Measurements from ENCODE around the gene NMRK2. TPM values are rescaled to one million over a fixed set of nuclear protein-coding genes. Genes with fewer than 3 reads are reported as not detected.

Gene NMRK2
- total RNA-seq, 1 experiment from 2014 or later = not detected

DNA sequence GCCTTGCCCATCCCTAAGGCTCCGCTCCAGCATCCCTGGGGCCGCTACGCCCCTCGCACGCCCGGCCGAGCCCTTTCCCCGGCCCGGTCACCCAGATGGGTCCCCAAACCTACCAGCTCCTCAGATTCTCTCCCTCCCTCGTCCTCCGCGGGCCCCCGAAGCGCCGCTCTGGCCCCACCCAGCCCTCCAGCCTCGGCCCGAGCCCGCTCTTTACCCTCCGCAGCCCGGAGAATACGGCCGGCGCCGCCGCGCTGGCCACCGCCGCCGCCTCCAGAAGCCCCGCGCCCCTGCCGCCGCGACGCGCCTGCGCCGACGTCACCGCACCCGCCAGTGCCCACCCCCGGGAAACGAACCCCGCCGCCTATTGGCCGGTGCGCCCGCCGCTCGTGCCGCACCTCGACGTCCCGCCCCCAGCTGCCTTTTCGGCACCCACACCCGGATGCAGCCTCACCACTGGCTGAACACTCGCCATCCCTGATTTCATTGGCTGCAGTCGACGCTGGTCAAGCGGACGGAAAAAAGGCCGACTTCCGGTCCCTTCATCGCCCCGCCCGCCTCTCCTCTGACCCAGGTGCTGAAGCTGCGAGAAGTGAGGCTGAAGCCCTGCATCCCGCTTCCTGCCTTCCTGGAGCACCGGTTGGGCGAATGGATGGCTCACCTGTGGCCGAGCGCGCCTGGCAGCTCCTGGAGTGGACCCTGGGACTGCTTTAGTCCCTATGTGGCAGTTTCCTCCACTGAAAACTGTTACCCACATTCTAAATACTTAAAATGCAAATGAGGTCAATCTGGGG is 38.1 kb downstream of the NMRK2 start, which contains the start of gene DAPK3:
TSS of gene DAPK3 (minus strand) at position 292 of the 791 bp plus-strand sequence. CDS start 1,364 bp downstream, outside the sequence.
- peak within 1 kb of the TSS; percentile 96 for H3K9ac ChIP-seq (ENCODE audit: low read length)
- H3K27me3 ChIP-seq (ENCODE audit: low read length) = no peaks in the 10 kb centered on the region
- peaks cover 24% of the 10 kb centered on the region for H3K79me2 ChIP-seq (ENCODE audit: low read length)
- peaks cover 10% of the 10 kb centered on the region; the same call in 1 of the 2 replicates for H3K36me3 ChIP-seq (ENCODE audit: insufficient read depth, low read length)
- peak within 1 kb of the TSS; percentile 65 for H3K27ac ChIP-seq (ENCODE audit: low read length)
- H2AFZ ChIP-seq (ENCODE audit: low read length) = no peak within 1 kb of the TSS
- H4K20me1 ChIP-seq (ENCODE audit: insufficient read depth, low read depth, low read length) = peaks cover 16% of the 10 kb centered on the region; the same call in 1 of the 2 replicates
- H3K9me3 ChIP-seq (ENCODE audit: low read length) = no peaks in the 10 kb centered on the region
- peak; percentile 99 for DNase-seq
- peak within 1 kb of the TSS; percentile 92 for H3K4me2 ChIP-seq (ENCODE audit: low read depth, low read length, poor library complexity, severe bottlenecking)
- H3K4me1 ChIP-seq (ENCODE audit: low read length) = peaks cover 15% of the 10 kb centered on the region
- H3K9me2 ChIP-seq (replicated peaks; ENCODE audit: insufficient read depth, low read length) = no peaks in the 10 kb centered on the region
- H3K4me3 ChIP-seq (ENCODE audit: low read length) = peak within 1 kb of the TSS; percentile 94

- peaks cover 6% of the 10 kb centered on the region for H3K79me2 ChIP-seq (ENCODE audit: low read length)
- DNase-seq = no peak
Measured at GRCh38 chr19:3975144-3975543, 42.3 kb downstream of the NMRK2 start.

GRCh38 chr19:3975637-3976087 is 42.8 kb downstream of the NMRK2 start:
- H3K36me3 ChIP-seq (ENCODE audit: insufficient read depth, low read length) = peaks cover 39% of the 10 kb centered on the region
- no peaks in the 10 kb centered on the region for H3K9me3 ChIP-seq (ENCODE audit: low read length)
- no peaks in the 10 kb centered on the region for H3K27me3 ChIP-seq (ENCODE audit: low read length)
- H3K4me2 ChIP-seq (ENCODE audit: low read depth, low read length, poor library complexity, severe bottlenecking) = no peak overlapping the region
- DNase-seq = no peak
- peaks cover 39% of the 10 kb centered on the region for H4K20me1 ChIP-seq (ENCODE audit: insufficient read depth, low read depth, low read length)
- H3K4me1 ChIP-seq (ENCODE audit: low read length) = peaks cover 5% of the 10 kb centered on the region
- H3K9me2 ChIP-seq (replicated peaks; ENCODE audit: insufficient read depth, low read length) = no peaks in the 10 kb centered on the region
- H3K27ac ChIP-seq (ENCODE audit: low read length) = no peak overlapping the region
- no peak overlapping the region for H2AFZ ChIP-seq (ENCODE audit: low read length)
- H3K79me2 ChIP-seq (ENCODE audit: low read length) = peaks cover under 1% of the 10 kb centered on the region
- no peak overlapping the region for H3K4me3 ChIP-seq (ENCODE audit: low read length)
- no peak overlapping the region for H3K9ac ChIP-seq (ENCODE audit: low read length)

More at GRCh38 chr19:3975144-3975543, 42.3 kb downstream of the NMRK2 start:
- Histone ChIP-seq H3K27me3 (ENCODE audit: low read length) (no peaks in the 10 kb centered on the region), H2AFZ (ENCODE audit: low read length) (no peak overlapping the region), H3K4me3 (ENCODE audit: low read length) (no peak overlapping the region), H3K36me3 (ENCODE audit: insufficient read depth, low read length) (peaks cover 34% of the 10 kb centered on the region), H3K4me2 (ENCODE audit: low read depth, low read length, poor library complexity, severe bottlenecking) (no peak overlapping the region), H3K9me3 (ENCODE audit: low read length) (no peaks in the 10 kb centered on the region), H3K9ac (ENCODE audit: low read length) (no peak overlapping the region), H3K9me2 (replicated peaks; ENCODE audit: insufficient read depth, low read length) (no peaks in the 10 kb centered on the region), H4K20me1 (ENCODE audit: insufficient read depth, low read depth, low read length) (peaks cover 35% of the 10 kb centered on the region), H3K27ac (ENCODE audit: low read length) (no peak overlapping the region), H3K4me1 (ENCODE audit: low read length) (peaks cover 6% of the 10 kb centered on the region)

- Histone ChIP-seq H3K27me3 (ENCODE audit: low read length) (no peaks in the 10 kb centered on the region), H2AFZ (ENCODE audit: low read length) (no peak overlapping the region), H3K4me1 (ENCODE audit: low read length) (no peaks in the 10 kb centered on the region), H3K36me3 (ENCODE audit: insufficient read depth, low read length) (peaks cover 49% of the 10 kb centered on the region), H3K27ac (ENCODE audit: low read length) (no peak overlapping the region), H3K9me3 (ENCODE audit: low read length) (no peaks in the 10 kb centered on the region), H3K9me2 (replicated peaks; ENCODE audit: insufficient read depth, low read length) (no peaks in the 10 kb centered on the region), H3K79me2 (ENCODE audit: low read length) (peaks cover 6% of the 10 kb centered on the region; the same call in 1 of the 2 replicates), H3K9ac (ENCODE audit: low read length) (no peak overlapping the region), H4K20me1 (ENCODE audit: insufficient read depth, low read depth, low read length) (peaks cover 49% of the 10 kb centered on the region), H3K4me3 (ENCODE audit: low read length) (no peak overlapping the region), H3K4me2 (ENCODE audit: low read depth, low read length, poor library complexity, severe bottlenecking) (no peak overlapping the region)
- no peak for DNase-seq
Measured at GRCh38 chr19:3976495-3977241, 43.8 kb downstream of the NMRK2 start.

DNA sequence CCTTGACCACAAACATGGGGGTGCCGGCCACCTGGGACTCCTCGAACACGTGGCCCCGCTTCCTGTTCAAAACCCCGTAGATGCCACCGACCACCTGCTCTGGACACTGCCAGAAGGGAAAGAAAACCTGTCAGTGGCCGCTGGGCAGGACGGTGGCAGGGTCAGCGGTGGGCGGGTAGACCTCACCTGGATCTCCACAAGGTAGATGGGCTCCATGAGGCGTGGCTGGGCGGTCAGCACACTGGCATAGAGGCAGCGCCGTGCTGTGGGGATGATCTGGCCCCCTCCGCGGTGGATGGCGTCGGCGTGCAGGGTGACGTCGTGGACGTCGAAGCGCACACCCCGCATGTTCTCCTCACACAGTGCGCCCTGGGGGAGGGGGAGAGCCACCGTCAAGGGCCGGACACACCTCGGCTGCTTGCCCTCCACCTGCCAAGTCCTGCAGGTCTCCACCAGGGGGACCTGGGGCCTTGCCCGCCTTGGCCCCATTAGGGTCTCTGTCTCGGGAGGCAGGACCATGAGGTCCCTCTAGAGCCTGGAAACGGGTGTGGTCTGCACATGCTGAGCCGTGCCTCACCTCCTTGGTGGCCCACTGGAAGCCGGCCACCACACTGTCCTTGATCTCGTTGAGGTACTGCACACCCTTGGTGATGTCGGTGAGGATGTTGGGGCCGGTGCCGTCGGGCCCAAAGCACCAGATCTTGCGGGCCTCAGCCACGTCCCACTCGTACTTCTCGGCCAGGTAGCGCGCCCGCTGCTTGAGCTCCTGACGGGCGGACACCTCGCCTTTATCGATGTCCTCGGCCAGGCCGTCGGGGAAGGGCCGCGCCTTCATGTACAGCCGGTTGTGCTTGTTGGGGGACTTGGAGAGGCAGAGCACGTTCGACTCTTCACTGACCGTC is 44.6 kb downstream of the NMRK2 start:
- Histone ChIP-seq H3K9me3 (ENCODE audit: low read length) (no peaks in the 10 kb centered on the region), H3K4me2 (ENCODE audit: low read depth, low read length, poor library complexity, severe bottlenecking) (no peak overlapping the region), H3K27ac (ENCODE audit: low read length) (no peak overlapping the region), H2AFZ (ENCODE audit: low read length) (no peak overlapping the region), H3K36me3 (ENCODE audit: insufficient read depth, low read length) (peaks cover 57% of the 10 kb centered on the region), H3K4me3 (ENCODE audit: low read length) (no peak overlapping the region), H3K9me2 (replicated peaks; ENCODE audit: insufficient read depth, low read length) (no peaks in the 10 kb centered on the region), H3K27me3 (ENCODE audit: low read length) (no peaks in the 10 kb centered on the region), H3K4me1 (ENCODE audit: low read length) (no peaks in the 10 kb centered on the region), H3K79me2 (ENCODE audit: low read length) (peaks cover 14% of the 10 kb centered on the region), H4K20me1 (ENCODE audit: insufficient read depth, low read depth, low read length) (peaks cover 57% of the 10 kb centered on the region), H3K9ac (ENCODE audit: low read length) (no peak overlapping the region)
- DNase-seq = no peak

DNA sequence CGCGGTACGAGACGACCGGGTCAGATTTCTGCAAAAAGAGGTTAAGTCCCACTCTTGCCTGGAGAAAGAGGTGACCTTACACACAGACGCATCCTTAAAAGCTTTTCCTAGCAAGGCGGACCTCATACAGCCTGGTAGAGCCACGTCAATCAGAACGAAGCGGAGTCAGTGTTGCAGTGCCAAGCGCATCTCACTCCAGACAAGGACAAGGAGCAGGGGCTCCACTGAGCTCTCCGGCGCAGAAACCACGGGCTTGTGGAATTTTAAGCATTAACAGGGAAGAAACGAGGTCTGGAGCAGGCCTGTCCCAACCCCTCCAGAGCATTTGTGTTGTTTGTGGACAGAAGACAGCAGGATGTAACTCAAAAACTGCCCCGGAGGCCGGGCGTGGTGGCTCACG is 45.3 kb downstream of the NMRK2 start:
- Histone ChIP-seq H3K27ac (ENCODE audit: low read length) (no peak overlapping the region), H3K79me2 (ENCODE audit: low read length) (peaks cover 21% of the 10 kb centered on the region), H3K4me2 (ENCODE audit: low read depth, low read length, poor library complexity, severe bottlenecking) (no peak overlapping the region), H3K4me3 (ENCODE audit: low read length) (no peak overlapping the region), H3K9ac (ENCODE audit: low read length) (no peak overlapping the region), H4K20me1 (ENCODE audit: insufficient read depth, low read depth, low read length) (peaks cover 64% of the 10 kb centered on the region), H3K36me3 (ENCODE audit: insufficient read depth, low read length) (peaks cover 64% of the 10 kb centered on the region), H3K9me2 (replicated peaks; ENCODE audit: insufficient read depth, low read length) (no peaks in the 10 kb centered on the region), H3K9me3 (ENCODE audit: low read length) (no peaks in the 10 kb centered on the region), H3K4me1 (ENCODE audit: low read length) (no peaks in the 10 kb centered on the region), H2AFZ (ENCODE audit: low read length) (no peak overlapping the region), H3K27me3 (ENCODE audit: low read length) (no peaks in the 10 kb centered on the region)
- no peak for DNase-seq

DNA sequence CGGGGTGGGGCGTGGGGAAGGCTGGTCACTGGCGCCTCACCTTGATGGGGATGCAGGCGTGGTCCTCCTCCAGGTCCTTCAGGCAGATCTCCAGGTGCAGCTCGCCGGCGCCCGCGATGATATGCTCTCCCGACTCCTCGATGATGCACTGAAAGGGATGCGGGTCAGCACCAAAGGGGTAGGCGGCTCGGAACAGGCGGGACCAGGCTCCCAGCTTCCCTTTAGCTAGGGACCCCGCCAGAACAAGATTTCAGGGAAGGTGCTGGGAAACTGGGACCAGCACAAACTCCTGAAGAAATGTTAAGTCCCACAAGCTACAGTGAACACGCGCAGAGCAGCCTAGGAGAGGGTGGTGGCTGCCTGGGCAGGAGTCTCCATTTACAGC is 46.4 kb downstream of the NMRK2 start:
- no peak overlapping the region for H3K9ac ChIP-seq (ENCODE audit: low read length)
- no peaks in the 10 kb centered on the region for H3K27me3 ChIP-seq (ENCODE audit: low read length)
- DNase-seq = no peak
- peaks cover 8% of the 10 kb centered on the region for H3K4me1 ChIP-seq (ENCODE audit: low read length)
- peaks cover 32% of the 10 kb centered on the region for H3K79me2 ChIP-seq (ENCODE audit: low read length)
- no peak overlapping the region for H2AFZ ChIP-seq (ENCODE audit: low read length)
- H3K4me2 ChIP-seq (ENCODE audit: low read depth, low read length, poor library complexity, severe bottlenecking) = no peak overlapping the region
- no peaks in the 10 kb centered on the region for H3K9me2 ChIP-seq (replicated peaks; ENCODE audit: insufficient read depth, low read length)
- H3K27ac ChIP-seq (ENCODE audit: low read length) = no peak overlapping the region
- peaks cover 75% of the 10 kb centered on the region for H4K20me1 ChIP-seq (ENCODE audit: insufficient read depth, low read depth, low read length)
- peaks cover 75% of the 10 kb centered on the region for H3K36me3 ChIP-seq (ENCODE audit: insufficient read depth, low read length)
- H3K4me3 ChIP-seq (ENCODE audit: low read length) = no peak overlapping the region
- H3K9me3 ChIP-seq (ENCODE audit: low read length) = no peaks in the 10 kb centered on the region

All from Karpas-422 (cell line).